ENCODE measurements around the gene AP2B1. TPM values are rescaled to one million over a fixed set of nuclear protein-coding genes. Genes with fewer than 3 reads are reported as not detected.

The AP2B1 gene
- total RNA-seq, 4 donors from 2014 or later, result 9.7 to 99.4 (median 37.4) TPM

DNA sequence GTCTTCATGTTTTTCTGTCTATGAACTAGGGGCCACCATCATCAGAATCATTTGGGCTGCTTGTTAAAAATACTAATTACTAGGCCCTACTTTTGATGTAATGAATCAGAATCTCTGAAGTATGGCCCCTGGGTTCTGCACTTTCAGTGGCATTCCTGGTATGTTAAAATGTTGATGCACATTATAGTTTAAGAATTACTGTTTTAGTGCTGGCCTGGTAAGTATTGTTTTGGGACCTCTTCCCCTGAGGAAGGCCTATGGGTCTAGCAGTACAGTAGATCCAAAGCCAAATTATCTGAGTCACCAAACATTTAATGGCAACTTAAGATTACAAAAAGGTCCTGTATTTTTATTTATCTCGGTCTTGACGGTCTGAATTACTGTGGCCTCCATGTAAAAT lies 58.8 kb downstream of the AP2B1 start:
- intact Hi-C loops (cut with DNase I), result no loop called here
- Histone ChIP-seq H3K4me3 (no peak overlapping the region), H3K27ac (no peak overlapping the region), H3K4me1 (no peaks in the 10 kb centered on the region), H3K36me3 (peaks cover 1 to 88% (median 18%) of the 10 kb centered on the region in 3 donors), H3K9me3 (no peaks in the 10 kb centered on the region), H3K27me3 (no peaks in the 10 kb centered on the region)
- DNase-seq, result no peak
- TF ChIP-seq, protein P1, sequence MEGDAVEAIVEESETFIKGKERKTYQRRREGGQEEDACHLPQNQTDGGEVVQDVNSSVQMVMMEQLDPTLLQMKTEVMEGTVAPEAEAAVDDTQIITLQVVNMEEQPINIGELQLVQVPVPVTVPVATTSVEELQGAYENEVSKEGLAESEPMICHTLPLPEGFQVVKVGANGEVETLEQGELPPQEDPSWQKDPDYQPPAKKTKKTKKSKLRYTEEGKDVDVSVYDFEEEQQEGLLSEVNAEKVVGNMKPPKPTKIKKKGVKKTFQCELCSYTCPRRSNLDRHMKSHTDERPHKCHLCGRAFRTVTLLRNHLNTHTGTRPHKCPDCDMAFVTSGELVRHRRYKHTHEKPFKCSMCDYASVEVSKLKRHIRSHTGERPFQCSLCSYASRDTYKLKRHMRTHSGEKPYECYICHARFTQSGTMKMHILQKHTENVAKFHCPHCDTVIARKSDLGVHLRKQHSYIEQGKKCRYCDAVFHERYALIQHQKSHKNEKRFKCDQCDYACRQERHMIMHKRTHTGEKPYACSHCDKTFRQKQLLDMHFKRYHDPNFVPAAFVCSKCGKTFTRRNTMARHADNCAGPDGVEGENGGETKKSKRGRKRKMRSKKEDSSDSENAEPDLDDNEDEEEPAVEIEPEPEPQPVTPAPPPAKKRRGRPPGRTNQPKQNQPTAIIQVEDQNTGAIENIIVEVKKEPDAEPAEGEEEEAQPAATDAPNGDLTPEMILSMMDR (IDR thresholded peaks at IDR 0.05), result no peak
- TF ChIP-seq POLR2A (IDR thresholded peaks at IDR 0.05), result no peak
- WGBS, 2 donors, result 41 to 60% methylated on average over 2 of the region's 2 CpGs

DNA sequence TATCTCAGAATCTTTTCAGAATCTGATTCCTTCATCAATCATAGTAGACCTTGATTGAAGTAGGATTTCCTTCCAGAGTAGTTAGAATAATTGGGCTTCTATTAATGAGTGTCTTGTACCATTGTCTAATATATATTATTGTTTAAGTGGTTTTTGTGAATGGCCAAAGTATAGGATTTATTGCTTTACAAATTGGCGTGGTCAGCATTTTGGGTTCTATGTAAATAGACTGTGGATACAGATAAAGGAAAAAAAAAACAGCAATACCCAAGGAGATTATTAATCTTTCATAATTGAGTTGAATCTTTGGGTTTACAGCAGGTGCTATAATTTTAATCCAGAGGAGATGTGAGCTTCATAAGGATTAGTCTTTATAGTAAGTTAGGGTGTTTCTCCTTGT lies 64.3 kb downstream of the AP2B1 start:
- no peaks in the 10 kb centered on the region for H3K27me3 ChIP-seq
- no peaks in the 10 kb centered on the region for H3K4me1 ChIP-seq
- no peaks in the 10 kb centered on the region for H3K9me3 ChIP-seq
- no peak overlapping the region for H3K27ac ChIP-seq
- peaks cover 0 to 56% (median 6%) of the 10 kb centered on the region in 3 donors for H3K36me3 ChIP-seq
- TF ChIP-seq, protein P1 (IDR thresholded peaks at IDR 0.05), result no peak
- TF ChIP-seq POLR2A (IDR thresholded peaks at IDR 0.05), result no peak
- no peak overlapping the region for H3K4me3 ChIP-seq
- intact Hi-C loops (cut with DNase I), result no loop called here
- 94 to 95% methylated on average over 1 of the region's 1 CpG for WGBS, 2 donors
- no peak for DNase-seq

DNA sequence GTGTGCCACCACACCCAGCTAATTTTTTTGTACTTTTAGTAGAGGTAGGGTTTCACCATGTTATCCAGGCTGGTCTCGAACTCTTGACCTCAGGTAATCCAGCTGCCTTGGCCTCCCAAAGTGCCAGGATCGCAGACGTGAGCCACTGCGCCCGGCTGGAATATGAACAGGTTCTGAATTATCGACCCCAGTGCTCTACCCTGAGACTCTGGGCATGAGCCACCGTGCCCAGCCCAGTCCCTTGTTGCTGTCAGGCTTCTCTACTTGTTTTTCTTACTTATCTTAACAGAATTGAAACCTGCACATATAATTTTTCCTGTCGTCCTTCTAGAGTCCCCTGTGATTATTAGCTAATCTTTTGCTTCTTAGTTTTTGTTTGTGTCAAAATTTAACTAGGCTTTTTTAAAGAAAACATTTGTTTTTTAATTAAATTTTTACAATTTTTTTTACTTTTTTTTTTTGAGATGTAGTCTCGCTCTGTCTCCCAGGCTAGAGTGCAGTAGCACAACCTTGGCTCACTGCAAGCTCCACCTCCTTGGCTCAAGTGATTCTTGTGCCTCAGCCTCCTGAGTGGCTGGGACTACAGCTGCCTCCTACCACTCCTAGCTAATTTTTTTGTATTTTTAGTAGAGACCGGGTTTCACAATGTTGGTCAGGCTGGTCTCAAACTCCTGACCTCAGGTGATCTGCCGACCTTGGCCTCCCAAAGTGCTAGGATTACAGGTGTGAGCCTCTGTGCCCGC lies 66.7 kb downstream of the AP2B1 start:
- peaks cover 0 to 63% (median 18%) of the 10 kb centered on the region in 3 donors for H3K36me3 ChIP-seq
- intact Hi-C loops (cut with DNase I), result no loop called here
- WGBS, 2 donors, result 88 to 89% methylated on average over 8 to 12 of the region's 12 CpGs

DNA sequence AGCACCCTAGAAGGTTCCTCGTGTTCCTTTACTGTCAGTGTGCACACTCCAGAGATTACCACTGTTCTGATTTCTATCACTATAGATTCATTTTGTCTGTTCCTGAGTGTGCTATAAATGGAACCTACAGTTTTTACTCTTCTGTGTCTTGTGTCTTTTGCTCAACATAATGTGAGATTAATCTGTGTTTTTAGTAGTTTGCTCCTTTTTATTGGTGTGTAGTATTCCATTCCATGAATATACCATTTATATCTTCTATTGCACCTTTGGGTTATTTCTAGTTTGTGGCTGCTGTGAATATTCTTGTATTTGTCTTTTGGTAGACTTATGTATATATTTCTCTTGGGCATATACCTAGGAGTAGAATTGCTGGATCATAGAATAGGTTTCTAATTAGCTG lies 68.2 kb downstream of the AP2B1 start:
- peaks cover 0 to 68% (median 24%) of the 10 kb centered on the region in 3 donors for H3K36me3 ChIP-seq
- intact Hi-C loops (cut with DNase I), result no loop called here
- H3K27ac ChIP-seq, result no peak overlapping the region

More for the DNA sequence above, 66.7 kb downstream of the AP2B1 start:
- TF ChIP-seq, protein P1 (IDR thresholded peaks at IDR 0.05), result no peak
- no peak for TF ChIP-seq POLR2A (IDR thresholded peaks at IDR 0.05)
- Histone ChIP-seq H3K27ac (no peak overlapping the region), H3K27me3 (no peaks in the 10 kb centered on the region), H3K4me1 (no peaks in the 10 kb centered on the region), H3K9me3 (no peaks in the 10 kb centered on the region), H3K4me3 (no peak overlapping the region)
- DNase-seq, result no peak

DNA sequence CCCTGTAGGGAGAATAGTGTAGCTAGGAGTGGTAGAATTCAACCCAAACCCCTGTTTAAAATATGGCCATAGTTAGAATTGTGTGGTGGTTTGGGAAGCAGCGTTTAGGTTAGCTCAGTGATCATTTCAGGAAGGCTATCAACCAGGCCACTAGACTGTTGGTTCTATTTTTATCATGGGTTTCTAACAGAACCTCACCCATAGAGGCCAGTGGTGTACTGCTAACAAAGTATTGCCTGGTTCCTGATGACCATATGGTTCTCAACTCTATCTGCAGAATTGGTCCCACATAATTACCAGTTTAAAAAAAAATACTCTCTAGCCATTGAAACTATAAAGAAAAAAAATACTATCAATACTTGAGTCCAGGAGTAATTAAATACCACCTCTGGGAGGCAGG lies 73.8 kb downstream of the AP2B1 start:
- peaks cover 0 to 77% (median 18%) of the 10 kb centered on the region in 3 donors for H3K36me3 ChIP-seq
- no peaks in the 10 kb centered on the region for H3K27me3 ChIP-seq
- no peaks in the 10 kb centered on the region for H3K9me3 ChIP-seq
- intact Hi-C loops (cut with DNase I), result no loop called here
- H3K27ac ChIP-seq, result no peak overlapping the region
- H3K4me3 ChIP-seq, result no peak overlapping the region
- TF ChIP-seq, protein P1 (IDR thresholded peaks at IDR 0.05), result no peak
- TF ChIP-seq POLR2A (IDR thresholded peaks at IDR 0.05), result no peak
- no peaks in the 10 kb centered on the region for H3K4me1 ChIP-seq
- 86 to 100% methylated on average over 1 of the region's 1 CpG for WGBS, 2 donors
- no peak for DNase-seq

More for the DNA sequence above, 68.2 kb downstream of the AP2B1 start:
- no peak for DNase-seq
- H3K4me3 ChIP-seq, result no peak overlapping the region
- WGBS, 2 donors, result 91 to 96% methylated on average over 1 of the region's 1 CpG
- H3K9me3 ChIP-seq, result no peaks in the 10 kb centered on the region
- no peaks in the 10 kb centered on the region for H3K27me3 ChIP-seq
- TF ChIP-seq, protein P1 (IDR thresholded peaks at IDR 0.05), result no peak
- TF ChIP-seq POLR2A (IDR thresholded peaks at IDR 0.05), result no peak
- no peaks in the 10 kb centered on the region for H3K4me1 ChIP-seq

All from esophagus squamous epithelium (tissue), 5 donors.